Measurements from ENCODE around the gene EBNA1BP2.

GRCh38 chr1:43174873-43175272 is 2.8 kb upstream of the EBNA1BP2 start:
- no peak for TF ChIP-seq POLR2AphosphoS5 (IDR thresholded peaks at IDR 0.05; ENCODE audit: low read depth, low read length)
- TF ChIP-seq TAF1 (IDR thresholded peaks at IDR 0.05; ENCODE audit: borderline replicate concordance, low read depth, low read length): no peak
- no peak for TF ChIP-seq POLR2A (IDR thresholded peaks at IDR 0.05; ENCODE audit: low read depth, low read length)
